Neural cell (in vitro differentiated cells): Measurements from ENCODE around the gene DNAJC12.

Source experiments
- EP300 ChIP-seq: fragments of 450-650 bp; conservative IDR thresholded peaks from 2 replicates; pipeline ENCODE4 v1.6.1; 2014; ENCODE audit warnings: antibody characterized with exemption, mild to moderate bottlenecking, moderate library complexity; ENCODE audit not compliant: poor library complexity, severe bottlenecking
- EZH2 ChIP-seq: fragments of 200-600, 300-800 bp; shearing (Covaris generic), sonication (generic); IDR thresholded peaks from 2 replicates; pipeline ENCODE4 v1.6.1; 2014; ENCODE audit warnings: antibody characterized with exemption, low read length, borderline replicate concordance, mild to moderate bottlenecking; ENCODE audit not compliant: insufficient read depth, poor library complexity, severe bottlenecking
- MXI1 ChIP-seq: fragments of 450-650 bp; conservative IDR thresholded peaks from 2 replicates; pipeline ENCODE4 v1.6.1; 2014; ENCODE audit warnings: antibody characterized with exemption, mild to moderate bottlenecking; ENCODE audit not compliant: poor library complexity, severe bottlenecking
- POLR2AphosphoS5 ChIP-seq: IDR thresholded peaks from 2 replicates; pipeline ENCODE4 v1.6.1; 2012
- RAD21 ChIP-seq: fragments of 450-650 bp; conservative IDR thresholded peaks from 2 replicates; pipeline ENCODE4 v1.6.1; 2014; ENCODE audit warnings: antibody characterized with exemption, mild to moderate bottlenecking, moderate library complexity
- SMC3 ChIP-seq: fragments of 450-650 bp; conservative IDR thresholded peaks from 2 replicates; pipeline ENCODE4 v1.6.1; 2014; ENCODE audit warnings: antibody characterized with exemption, mild to moderate bottlenecking, moderate library complexity; ENCODE audit not compliant: poor library complexity
- TAF1 ChIP-seq: IDR thresholded peaks from 2 replicates; pipeline ENCODE4 v1.6.1; 2012; ENCODE audit warnings: low read depth
- TF ChIP-seq, protein P1 (sequence below): fragments of 450-650 bp; IDR thresholded peaks from 2 replicates; pipeline ENCODE4 v1.5.1; 2014; ENCODE audit warnings: antibody characterized with exemption, mild to moderate bottlenecking, moderate library complexity; ENCODE audit not compliant: poor library complexity, severe bottlenecking
- TF ChIP-seq, protein P2 (sequence below): IDR thresholded peaks from 2 replicates; pipeline ENCODE4 v1.6.1; 2012; ENCODE audit warnings: borderline replicate concordance

DNA sequence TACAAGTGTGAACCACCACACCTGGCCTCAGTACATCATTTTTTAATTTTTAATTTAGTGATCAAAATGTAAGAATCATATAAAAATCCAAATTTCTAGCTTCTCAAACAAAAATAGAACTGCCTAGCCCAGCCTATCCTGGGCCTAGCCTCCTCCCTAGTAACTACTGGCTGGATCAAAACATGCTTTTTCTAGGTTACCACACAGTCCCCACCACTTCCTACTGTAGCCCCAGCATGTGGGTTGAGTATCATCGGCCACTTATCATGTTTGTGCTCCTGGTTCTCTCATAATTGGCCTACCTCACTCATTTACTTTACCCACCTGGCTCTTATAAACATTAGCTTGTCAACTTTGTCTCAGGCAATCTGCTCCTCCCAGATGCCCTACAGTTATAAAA lies 52.9 kb downstream of the DNAJC12 start:
- TF ChIP-seq EZH2 (no peak), POLR2AphosphoS5 (no peak), TAF1 (no peak), EP300 (no peak), MXI1 (no peak), RAD21 (no peak), SMC3 (no peak)
- TF ChIP-seq, protein P1, sequence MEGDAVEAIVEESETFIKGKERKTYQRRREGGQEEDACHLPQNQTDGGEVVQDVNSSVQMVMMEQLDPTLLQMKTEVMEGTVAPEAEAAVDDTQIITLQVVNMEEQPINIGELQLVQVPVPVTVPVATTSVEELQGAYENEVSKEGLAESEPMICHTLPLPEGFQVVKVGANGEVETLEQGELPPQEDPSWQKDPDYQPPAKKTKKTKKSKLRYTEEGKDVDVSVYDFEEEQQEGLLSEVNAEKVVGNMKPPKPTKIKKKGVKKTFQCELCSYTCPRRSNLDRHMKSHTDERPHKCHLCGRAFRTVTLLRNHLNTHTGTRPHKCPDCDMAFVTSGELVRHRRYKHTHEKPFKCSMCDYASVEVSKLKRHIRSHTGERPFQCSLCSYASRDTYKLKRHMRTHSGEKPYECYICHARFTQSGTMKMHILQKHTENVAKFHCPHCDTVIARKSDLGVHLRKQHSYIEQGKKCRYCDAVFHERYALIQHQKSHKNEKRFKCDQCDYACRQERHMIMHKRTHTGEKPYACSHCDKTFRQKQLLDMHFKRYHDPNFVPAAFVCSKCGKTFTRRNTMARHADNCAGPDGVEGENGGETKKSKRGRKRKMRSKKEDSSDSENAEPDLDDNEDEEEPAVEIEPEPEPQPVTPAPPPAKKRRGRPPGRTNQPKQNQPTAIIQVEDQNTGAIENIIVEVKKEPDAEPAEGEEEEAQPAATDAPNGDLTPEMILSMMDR: no peak
- TF ChIP-seq, protein P2, sequence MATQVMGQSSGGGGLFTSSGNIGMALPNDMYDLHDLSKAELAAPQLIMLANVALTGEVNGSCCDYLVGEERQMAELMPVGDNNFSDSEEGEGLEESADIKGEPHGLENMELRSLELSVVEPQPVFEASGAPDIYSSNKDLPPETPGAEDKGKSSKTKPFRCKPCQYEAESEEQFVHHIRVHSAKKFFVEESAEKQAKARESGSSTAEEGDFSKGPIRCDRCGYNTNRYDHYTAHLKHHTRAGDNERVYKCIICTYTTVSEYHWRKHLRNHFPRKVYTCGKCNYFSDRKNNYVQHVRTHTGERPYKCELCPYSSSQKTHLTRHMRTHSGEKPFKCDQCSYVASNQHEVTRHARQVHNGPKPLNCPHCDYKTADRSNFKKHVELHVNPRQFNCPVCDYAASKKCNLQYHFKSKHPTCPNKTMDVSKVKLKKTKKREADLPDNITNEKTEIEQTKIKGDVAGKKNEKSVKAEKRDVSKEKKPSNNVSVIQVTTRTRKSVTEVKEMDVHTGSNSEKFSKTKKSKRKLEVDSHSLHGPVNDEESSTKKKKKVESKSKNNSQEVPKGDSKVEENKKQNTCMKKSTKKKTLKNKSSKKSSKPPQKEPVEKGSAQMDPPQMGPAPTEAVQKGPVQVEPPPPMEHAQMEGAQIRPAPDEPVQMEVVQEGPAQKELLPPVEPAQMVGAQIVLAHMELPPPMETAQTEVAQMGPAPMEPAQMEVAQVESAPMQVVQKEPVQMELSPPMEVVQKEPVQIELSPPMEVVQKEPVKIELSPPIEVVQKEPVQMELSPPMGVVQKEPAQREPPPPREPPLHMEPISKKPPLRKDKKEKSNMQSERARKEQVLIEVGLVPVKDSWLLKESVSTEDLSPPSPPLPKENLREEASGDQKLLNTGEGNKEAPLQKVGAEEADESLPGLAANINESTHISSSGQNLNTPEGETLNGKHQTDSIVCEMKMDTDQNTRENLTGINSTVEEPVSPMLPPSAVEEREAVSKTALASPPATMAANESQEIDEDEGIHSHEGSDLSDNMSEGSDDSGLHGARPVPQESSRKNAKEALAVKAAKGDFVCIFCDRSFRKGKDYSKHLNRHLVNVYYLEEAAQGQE: no peak
